BJ (cell line): Measurements from ENCODE around the gene ACADVL. TPM values are rescaled to one million over a fixed set of nuclear protein-coding genes. Genes with fewer than 3 reads are reported as not detected.
A peak's percentile ranks its signal among the peaks of the same experiment; 100 is the strongest.

Experiments
- CTCF ChIA-PET: fragments of 350-600 bp; formaldehyde crosslinking; extraction: SDS; loops from one replicate; lab custom pipeline; 2021; ENCODE audit warnings: antibody characterized with exemption, inconsistent platforms; lab: Yijun Ruan, JAX
- POLR2A ChIA-PET: fragments of 300-600 bp; sonication (Branson Sonifier 250); formaldehyde crosslinking; extraction: SDS; loops from one replicate; lab custom pipeline; 2021; ENCODE audit warnings: antibody characterized with exemption; lab: Charles Lee
- DNase-seq: peaks from one replicate; pipeline ENCODE4 v3.0.0-alpha.2; 2011; ENCODE audit warnings: low read depth
- H3K27me3 ChIP-seq: 2 replicates; pipeline ENCODE4 v1.6.0; 2011; ENCODE audit warnings: low read length; ENCODE audit not compliant: control insufficient read depth, insufficient read depth
- H3K36me3 ChIP-seq: 2 replicates; pipeline ENCODE4 v1.5.1; 2011; ENCODE audit warnings: low read length; ENCODE audit not compliant: control insufficient read depth, insufficient read depth
- H3K4me3 ChIP-seq: 2 replicates; pipeline ENCODE4 v1.5.1; 2011; ENCODE audit warnings: low read depth, mild to moderate bottlenecking, control low read depth, low read length
- CTCF ChIP-seq: IDR thresholded peaks from 2 replicates; pipeline ENCODE4 v1.5.1; 2011; ENCODE audit warnings: low read depth, mild to moderate bottlenecking, control low read depth, inconsistent platforms, low read length, moderate library complexity; ENCODE audit not compliant: insufficient read depth
- polyA plus RNA-seq: library from polyadenylated mRNA; depleted of rRNA; stranded (reverse); fragments of >200 nt; gene quantifications from 2 replicates; pipeline ENCODE4 v1.2.3, GENCODE V29; 2011

Gene ACADVL
- polyA plus RNA-seq, 1 experiment = 517 TPM

- POLR2A ChIA-PET = no interaction called here
- peaks cover 41% of the 10 kb centered on the region for H3K36me3 ChIP-seq
These were observed 27.3 kb upstream of the ACADVL start for GRCh38 chr17:7192271-7192937.

GRCh38 chr17:7195971-7196370, 23.8 kb upstream of the ACADVL start:
- peaks cover 34% of the 10 kb centered on the region for H3K36me3 ChIP-seq
- TF ChIP-seq CTCF = no peak
- ChIA-PET CTCF (no interaction called here), POLR2A (no interaction called here)
- DNase-seq = no peak
- H3K27me3 ChIP-seq = no peaks in the 10 kb centered on the region
- H3K4me3 ChIP-seq = no peak overlapping the region

More at GRCh38 chr17:7192271-7192937, 27.3 kb upstream of the ACADVL start:
- no peak for DNase-seq
- Histone ChIP-seq H3K4me3 (no peak overlapping the region), H3K27me3 (no peaks in the 10 kb centered on the region)
- CTCF ChIA-PET = interaction anchor here (0.8 kb wide), 1 partner anchor 15 kb away, joined by 3 read pairs; no protein-coding TSS in a partner anchor
- TF ChIP-seq CTCF = no peak

GRCh38 chr17:7196651-7197401, 22.9 kb upstream of the ACADVL start:
- DNase-seq = no peak
- no peaks in the 10 kb centered on the region for H3K27me3 ChIP-seq
- ChIA-PET POLR2A (no interaction called here), CTCF (no interaction called here)
- no peak overlapping the region for H3K4me3 ChIP-seq
- peaks cover 31% of the 10 kb centered on the region for H3K36me3 ChIP-seq
- TF ChIP-seq CTCF = no peak

- no peak for DNase-seq
- ChIA-PET CTCF (interaction anchor here (0.5 to 1.0 kb wide), 3 partner anchors 10 to 157 kb away, joined by 3 to 4 read pairs (median 3); no protein-coding TSS in a partner anchor), POLR2A (no interaction called here)
- H3K27me3 ChIP-seq = no peaks in the 10 kb centered on the region
- H3K4me3 ChIP-seq = no peak overlapping the region
- TF ChIP-seq CTCF = no peak
- H3K36me3 ChIP-seq = peaks cover 13% of the 10 kb centered on the region
These were observed 16.3 kb upstream of the ACADVL start for GRCh38 chr17:7203391-7203790.

GRCh38 chr17:7204336-7204735, 15.4 kb upstream of the ACADVL start:
- ChIA-PET POLR2A (no interaction called here), CTCF (no interaction called here)
- no peaks in the 10 kb centered on the region for H3K27me3 ChIP-seq
- peaks cover 13% of the 10 kb centered on the region for H3K36me3 ChIP-seq
- peak overlapping the region; percentile 33 for H3K4me3 ChIP-seq
- DNase-seq = no peak
- no peak for TF ChIP-seq CTCF
